Stomach smooth muscle (tissue), 2 donors: ENCODE results near the gene DTNB.

Source experiments
- H3K27ac ChIP-seq: one replicate; pipeline ENCODE4 v1.7.0; 2013; ENCODE audit warnings: mild to moderate bottlenecking, low read length, inconsistent platforms
- H3K27me3 ChIP-seq, 2 donors: one replicate each; pipeline ENCODE4 v1.7.0; 2013; ENCODE audit warnings: low read length in 2 of 2; ENCODE audit not compliant: insufficient read depth in 2 of 2, control insufficient read depth in 1 of 2
- H3K36me3 ChIP-seq, 2 donors: one replicate each; pipeline ENCODE4 v1.7.0; 2013; ENCODE audit warnings: low read length in 2 of 2; ENCODE audit not compliant: control insufficient read depth in 2 of 2, insufficient read depth in 2 of 2
- H3K4me1 ChIP-seq: one replicate; pipeline ENCODE4 v1.7.0; 2013; ENCODE audit warnings: low read length; ENCODE audit not compliant: control insufficient read depth, insufficient read depth
- H3K4me3 ChIP-seq, 2 donors: one replicate each; pipeline ENCODE4 v1.7.0; 2013; ENCODE audit warnings: low read length in 2 of 2
- H3K9ac ChIP-seq, 2 donors: one replicate each; pipeline ENCODE4 v1.7.0; 2013; ENCODE audit warnings: low read length in 2 of 2, mild to moderate bottlenecking in 1 of 2
- H3K9me3 ChIP-seq, 2 donors: one replicate each; pipeline ENCODE4 v1.7.0; 2013; ENCODE audit warnings: low read length in 2 of 2; ENCODE audit not compliant: control insufficient read depth in 2 of 2
- donor health status: healthy.
- donor health status: Pancreatic carcinoma.

Gene DTNB

GRCh38 chr2:25473758-25474340 is 199.5 kb downstream of the DTNB start:
- Histone ChIP-seq H3K9ac (no peak overlapping the region), H3K9me3 (peaks cover 0 to 5% of the 10 kb centered on the region in 2 donors), H3K27me3 (no peaks in the 10 kb centered on the region), H3K4me3 (no peak overlapping the region), H3K27ac (no peak overlapping the region), H3K4me1 (no peaks in the 10 kb centered on the region), H3K36me3 (peaks cover 0 to 2% of the 10 kb centered on the region in 2 donors)

- no peak overlapping the region for H3K4me3 ChIP-seq
- peaks cover 0 to 5% of the 10 kb centered on the region in 2 donors for H3K9me3 ChIP-seq
- H3K36me3 ChIP-seq, result no peaks in the 10 kb centered on the region
- H3K27ac ChIP-seq, result no peak overlapping the region
- no peaks in the 10 kb centered on the region for H3K4me1 ChIP-seq
- H3K9ac ChIP-seq, result no peak overlapping the region
- H3K27me3 ChIP-seq, result no peaks in the 10 kb centered on the region
Measured at GRCh38 chr2:25473131-25473530, 200.2 kb downstream of the DTNB start.

- H3K36me3 ChIP-seq, result no peaks in the 10 kb centered on the region
- H3K27ac ChIP-seq, result no peak overlapping the region
Measured at GRCh38 chr2:25470806-25471205, 202.6 kb downstream of the DTNB start.

GRCh38 chr2:25467743-25468142 is 205.6 kb downstream of the DTNB start:
- Histone ChIP-seq H3K36me3 (no peaks in the 10 kb centered on the region), H3K4me1 (no peaks in the 10 kb centered on the region), H3K9me3 (no peaks in the 10 kb centered on the region), H3K27me3 (no peaks in the 10 kb centered on the region), H3K9ac (no peak overlapping the region), H3K27ac (no peak overlapping the region), H3K4me3 (no peak overlapping the region)

More at GRCh38 chr2:25470806-25471205, 202.6 kb downstream of the DTNB start:
- H3K4me3 ChIP-seq, result no peak overlapping the region
- no peaks in the 10 kb centered on the region for H3K4me1 ChIP-seq
- no peaks in the 10 kb centered on the region for H3K27me3 ChIP-seq
- peaks cover 0 to 5% of the 10 kb centered on the region in 2 donors for H3K9me3 ChIP-seq
- no peak overlapping the region for H3K9ac ChIP-seq

GRCh38 chr2:25462021-25462420 is 211.4 kb downstream of the DTNB start:
- H3K9me3 ChIP-seq, result no peaks in the 10 kb centered on the region
- no peaks in the 10 kb centered on the region for H3K36me3 ChIP-seq
- H3K4me1 ChIP-seq, result no peaks in the 10 kb centered on the region
- no peak overlapping the region for H3K4me3 ChIP-seq
- no peaks in the 10 kb centered on the region for H3K27me3 ChIP-seq
- no peak overlapping the region for H3K9ac ChIP-seq
- H3K27ac ChIP-seq, result no peak overlapping the region

- H3K27ac ChIP-seq, result no peak overlapping the region
- no peaks in the 10 kb centered on the region for H3K9me3 ChIP-seq
- H3K27me3 ChIP-seq, result no peaks in the 10 kb centered on the region
- H3K4me3 ChIP-seq, result no peak overlapping the region
- H3K9ac ChIP-seq, result no peak overlapping the region
- no peaks in the 10 kb centered on the region for H3K4me1 ChIP-seq
- no peaks in the 10 kb centered on the region for H3K36me3 ChIP-seq
Measured at GRCh38 chr2:25460261-25460905, 213.0 kb downstream of the DTNB start.

GRCh38 chr2:25454824-25455611 is 218.4 kb downstream of the DTNB start:
- Histone ChIP-seq H3K4me3 (no peak overlapping the region), H3K36me3 (no peaks in the 10 kb centered on the region), H3K9me3 (no peaks in the 10 kb centered on the region), H3K27ac (no peak overlapping the region), H3K27me3 (no peaks in the 10 kb centered on the region), H3K4me1 (peaks cover 3% of the 10 kb centered on the region), H3K9ac (no peak overlapping the region)

- Histone ChIP-seq H3K4me1 (peaks cover 3% of the 10 kb centered on the region), H3K27me3 (no peaks in the 10 kb centered on the region), H3K9ac (no peak overlapping the region), H3K4me3 (no peak overlapping the region), H3K36me3 (no peaks in the 10 kb centered on the region), H3K27ac (no peak overlapping the region), H3K9me3 (no peaks in the 10 kb centered on the region)
Measured at GRCh38 chr2:25453199-25453905, 220.0 kb downstream of the DTNB start.

GRCh38 chr2:25448808-25449207 is 224.6 kb downstream of the DTNB start:
- no peak overlapping the region for H3K4me3 ChIP-seq
- H3K27ac ChIP-seq, result no peak overlapping the region
- no peaks in the 10 kb centered on the region for H3K36me3 ChIP-seq
- no peaks in the 10 kb centered on the region for H3K27me3 ChIP-seq
- no peak overlapping the region for H3K9ac ChIP-seq
- H3K9me3 ChIP-seq, result no peaks in the 10 kb centered on the region
- peaks cover 3% of the 10 kb centered on the region for H3K4me1 ChIP-seq

GRCh38 chr2:25447018-25447417 is 226.4 kb downstream of the DTNB start:
- Histone ChIP-seq H3K27ac (no peak overlapping the region), H3K9me3 (no peaks in the 10 kb centered on the region), H3K36me3 (no peaks in the 10 kb centered on the region), H3K4me1 (no peaks in the 10 kb centered on the region), H3K27me3 (no peaks in the 10 kb centered on the region), H3K4me3 (no peak overlapping the region), H3K9ac (no peak overlapping the region)
